NCI-H187 treated with DMSO at 0.1 percent for 48 hours (cell line): ENCODE data around the gene TEX30.

Experiments
- DNase-seq: peaks from one replicate; lab custom pipeline; 2025; lab: John Stamatoyannopoulos, UW

TEX30 gene

GRCh38 chr13:102779436-102780159 is 6.0 kb upstream of the TEX30 start:
- no peak for DNase-seq

- DNase-seq, result no peak
These were observed 4.2 kb upstream of the TEX30 start for GRCh38 chr13:102777736-102778135.

- no peak for DNase-seq
These were observed 2.7 kb upstream of the TEX30 start for GRCh38 chr13:102776271-102776670.

GRCh38 chr13:102774591-102775520 is 1.3 kb upstream of the TEX30 start:
- DNase-seq, result no peak

GRCh38 chr13:102774214-102774568 is 605 bp upstream of the TEX30 start:
- DNase-seq, result no peak

- no peak for DNase-seq
These were observed 1.6 kb downstream of the TEX30 start for GRCh38 chr13:102772042-102772425.

GRCh38 chr13:102771298-102772041 is 2.1 kb downstream of the TEX30 start:
- DNase-seq, result no peak

GRCh38 chr13:102770435-102770834 is 3.2 kb downstream of the TEX30 start:
- no peak for DNase-seq

- no peak for DNase-seq
These were observed 3.9 kb downstream of the TEX30 start for GRCh38 chr13:102769679-102770078.

GRCh38 chr13:102768909-102769308 is 4.7 kb downstream of the TEX30 start:
- DNase-seq, result no peak

GRCh38 chr13:102763741-102764140 is 9.8 kb downstream of the TEX30 start:
- DNase-seq, result no peak

- no peak for DNase-seq
These were observed 12.5 kb downstream of the TEX30 start for GRCh38 chr13:102761071-102761470.

GRCh38 chr13:102758842-102759241 is 14.7 kb downstream of the TEX30 start:
- no peak for DNase-seq

GRCh38 chr13:102757006-102757405 is 16.6 kb downstream of the TEX30 start:
- no peak for DNase-seq

- DNase-seq, result no peak
These were observed 21.7 kb downstream of the TEX30 start for GRCh38 chr13:102751886-102752285.

- DNase-seq, result no peak
These were observed 31.1 kb downstream of the TEX30 start for GRCh38 chr13:102742506-102742905.

GRCh38 chr13:102742101-102742500 is 31.5 kb downstream of the TEX30 start:
- no peak for DNase-seq

- DNase-seq, result no peak
These were observed 43.9 kb downstream of the TEX30 start for GRCh38 chr13:102729560-102730270.

- DNase-seq, result no peak
These were observed 47.2 kb downstream of the TEX30 start for GRCh38 chr13:102726430-102726829.

GRCh38 chr13:102724923-102725322 is 48.7 kb downstream of the TEX30 start:
- DNase-seq, result peak; percentile 63

- no peak for DNase-seq
These were observed 51.8 kb downstream of the TEX30 start for GRCh38 chr13:102721800-102722231.

- no peak for DNase-seq
These were observed 54.8 kb downstream of the TEX30 start for GRCh38 chr13:102718746-102719145.
